ENCODE measurements around the gene LMTK3. TPM values are rescaled to one million over a fixed set of nuclear protein-coding genes. Genes with fewer than 3 reads are reported as not detected.

LMTK3 gene
- total and polyA plus RNA-seq, 9 of the 15 experiments (the other 6 are each of a cell fraction or from before 2014, with no cell fraction given) = 0.35 to 12.3 (median 2.0) TPM; not detected in 2

DNA sequence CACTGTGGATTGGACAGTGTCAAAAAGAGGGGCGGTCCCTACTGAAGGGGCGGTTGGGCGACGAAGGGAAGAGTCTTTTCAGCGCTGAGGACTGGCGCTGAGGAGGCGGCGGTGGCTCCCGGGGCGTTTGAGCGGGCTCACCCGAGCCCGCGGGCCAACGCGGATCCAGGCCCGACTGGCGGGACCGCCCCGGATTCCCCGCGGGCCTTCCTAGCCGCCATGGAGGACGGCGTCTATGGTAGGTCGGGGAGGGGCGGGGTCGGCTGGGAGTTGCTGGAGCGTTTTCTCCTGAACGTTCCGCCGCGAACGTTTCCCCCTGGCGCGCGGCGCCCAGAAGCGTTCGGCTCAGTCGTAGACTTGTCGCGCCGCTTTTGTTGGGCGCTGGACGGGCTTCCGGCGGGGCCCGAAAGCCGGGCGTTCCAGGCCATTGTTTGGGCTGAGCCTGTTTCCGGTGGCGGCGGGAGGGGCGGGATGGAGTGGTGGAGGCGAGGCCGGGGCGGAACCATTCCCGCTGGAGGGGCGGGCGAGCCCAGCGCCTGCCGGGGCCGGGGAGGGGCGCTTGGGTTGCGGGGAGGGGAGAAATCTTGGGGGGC lies 42.2 kb downstream of the LMTK3 start, which contains the start of gene CYTH2 (continued):
- TF ChIP-seq ZNF79 (CRISPR knock-in tag; IDR thresholded peaks at IDR 0.05; ENCODE audit: low read depth) (no peak), HSF4 (CRISPR knock-in tag; IDR thresholded peaks at IDR 0.05; ENCODE audit: borderline replicate concordance) (no peak), ZNF764 (CRISPR knock-in tag; IDR thresholded peaks at IDR 0.05; ENCODE audit: low read depth) (0 out of 2 replicates have a peak, but pooled peaks have one; percentile 50), NFE2L1 (tag; IDR thresholded peaks at IDR 0.05; ENCODE audit: borderline replicate concordance, low read depth) (no peak), NCOR1 (IDR thresholded peaks at IDR 0.05) (peak; percentile 40; the same call in 1 of the 2 replicates), ZNF76 (CRISPR knock-in tag; IDR thresholded peaks at IDR 0.05; ENCODE audit: borderline replicate concordance) (peak; percentile 37; the same call in 1 of the 2 replicates), ZBTB17 (CRISPR knock-in tag; IDR thresholded peaks at IDR 0.05) (peak; percentile 63; the same call in 1 of the 2 replicates), NBN (IDR thresholded peaks at IDR 0.05; ENCODE audit: low read depth) (no peak), RBM34 (IDR thresholded peaks at IDR 0.05; ENCODE audit: borderline replicate concordance, insufficient read depth, low read length) (no peak), HNRNPL (IDR thresholded peaks at IDR 0.05; ENCODE audit: low read depth, low read length) (no peak), RBM22 (IDR thresholded peaks at IDR 0.05; ENCODE audit: low read depth, low read length, poor library complexity, severe bottlenecking) (peak; percentile 73), RNF2 (IDR thresholded peaks at IDR 0.05) (peak; percentile 36; the same call in 1 of the 2 replicates), ARID2 (IDR thresholded peaks at IDR 0.05) (no peak), ZKSCAN1 (IDR thresholded peaks at IDR 0.05; ENCODE audit: low read depth, low read length) (no peak)
- TF ChIP-seq, protein P1, sequence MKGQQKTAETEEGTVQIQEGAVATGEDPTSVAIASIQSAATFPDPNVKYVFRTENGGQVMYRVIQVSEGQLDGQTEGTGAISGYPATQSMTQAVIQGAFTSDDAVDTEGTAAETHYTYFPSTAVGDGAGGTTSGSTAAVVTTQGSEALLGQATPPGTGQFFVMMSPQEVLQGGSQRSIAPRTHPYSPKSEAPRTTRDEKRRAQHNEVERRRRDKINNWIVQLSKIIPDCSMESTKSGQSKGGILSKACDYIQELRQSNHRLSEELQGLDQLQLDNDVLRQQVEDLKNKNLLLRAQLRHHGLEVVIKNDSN (CRISPR knock-in tag; IDR thresholded peaks at IDR 0.05) = no peak
- TF ChIP-seq, protein P2, sequence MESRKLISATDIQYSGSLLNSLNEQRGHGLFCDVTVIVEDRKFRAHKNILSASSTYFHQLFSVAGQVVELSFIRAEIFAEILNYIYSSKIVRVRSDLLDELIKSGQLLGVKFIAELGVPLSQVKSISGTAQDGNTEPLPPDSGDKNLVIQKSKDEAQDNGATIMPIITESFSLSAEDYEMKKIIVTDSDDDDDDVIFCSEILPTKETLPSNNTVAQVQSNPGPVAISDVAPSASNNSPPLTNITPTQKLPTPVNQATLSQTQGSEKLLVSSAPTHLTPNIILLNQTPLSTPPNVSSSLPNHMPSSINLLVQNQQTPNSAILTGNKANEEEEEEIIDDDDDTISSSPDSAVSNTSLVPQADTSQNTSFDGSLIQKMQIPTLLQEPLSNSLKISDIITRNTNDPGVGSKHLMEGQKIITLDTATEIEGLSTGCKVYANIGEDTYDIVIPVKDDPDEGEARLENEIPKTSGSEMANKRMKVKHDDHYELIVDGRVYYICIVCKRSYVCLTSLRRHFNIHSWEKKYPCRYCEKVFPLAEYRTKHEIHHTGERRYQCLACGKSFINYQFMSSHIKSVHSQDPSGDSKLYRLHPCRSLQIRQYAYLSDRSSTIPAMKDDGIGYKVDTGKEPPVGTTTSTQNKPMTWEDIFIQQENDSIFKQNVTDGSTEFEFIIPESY (CRISPR knock-in tag; IDR thresholded peaks at IDR 0.05) = peak; percentile 63; the same call in 1 of the 2 replicates
